ENCODE measurements around the gene SPNS3.

The SPNS3 gene

GRCh38 chr17:4472286-4472685 lies 38.5 kb downstream of the SPNS3 start:
- no peak for DNase-seq

- no peak for DNase-seq
These were observed 40.4 kb downstream of the SPNS3 start for GRCh38 chr17:4474093-4474492.

GRCh38 chr17:4475001-4475400 lies 41.3 kb downstream of the SPNS3 start:
- no peak for DNase-seq

- no peak for DNase-seq
These were observed 41.7 kb downstream of the SPNS3 start for GRCh38 chr17:4475463-4475862.

GRCh38 chr17:4476017-4476416 lies 42.3 kb downstream of the SPNS3 start:
- DNase-seq, result no peak

GRCh38 chr17:4476511-4477070 lies 42.9 kb downstream of the SPNS3 start:
- no peak for DNase-seq

GRCh38 chr17:4477255-4477791 lies 43.6 kb downstream of the SPNS3 start:
- DNase-seq, result no peak

- no peak for DNase-seq
These were observed 44.6 kb downstream of the SPNS3 start for GRCh38 chr17:4478318-4478830.

- DNase-seq, result no peak
These were observed 45.7 kb downstream of the SPNS3 start for GRCh38 chr17:4479340-4479981.

GRCh38 chr17:4479982-4480751 lies 46.4 kb downstream of the SPNS3 start:
- DNase-seq, result no peak

GRCh38 chr17:4480929-4481898 lies 47.5 kb downstream of the SPNS3 start:
- no peak for DNase-seq

GRCh38 chr17:4482338-4483011 lies 48.7 kb downstream of the SPNS3 start:
- DNase-seq, result no peak

GRCh38 chr17:4483012-4483840 lies 49.5 kb downstream of the SPNS3 start:
- peak; percentile 1 for DNase-seq

GRCh38 chr17:4485676-4486646 lies 52.2 kb downstream of the SPNS3 start:
- DNase-seq, result no peak

GRCh38 chr17:4487296-4487695 lies 53.6 kb downstream of the SPNS3 start:
- DNase-seq, result no peak

- DNase-seq, result no peak
These were observed 54.3 kb downstream of the SPNS3 start for GRCh38 chr17:4487820-4488716.

GRCh38 chr17:4488989-4489595 lies 55.4 kb downstream of the SPNS3 start:
- no peak for DNase-seq

- no peak for DNase-seq
These were observed 56.4 kb downstream of the SPNS3 start for GRCh38 chr17:4490109-4490591.
